HG02943 (cell line): ENCODE data around the gene CR2.
A peak's percentile ranks its signal among the peaks of the same experiment; 100 is the strongest.
"Not testable (repeated sequence)": the region's sequence is repeated elsewhere in the genome, so short reads cannot be mapped to it uniquely, and the experiment has no call there.

Experiments used
- ATAC-seq: cut with Tn5 transposase; IDR thresholded peaks from one replicate; pipeline ENCODE4 v1.9.1; 2021; ENCODE audit warnings: mild to moderate bottlenecking, low read depth, moderate library complexity; ENCODE audit not compliant: unreplicated experiment

The CR2 gene

GRCh38 chr1:207454046-207454964, at the start of gene CR2:
Gene CR2, plus strand, starts transcription at chr1:207454328. Its CDS starts 91 bp downstream, at chr1:207454419.
- ATAC-seq = peak; percentile 65

DNA sequence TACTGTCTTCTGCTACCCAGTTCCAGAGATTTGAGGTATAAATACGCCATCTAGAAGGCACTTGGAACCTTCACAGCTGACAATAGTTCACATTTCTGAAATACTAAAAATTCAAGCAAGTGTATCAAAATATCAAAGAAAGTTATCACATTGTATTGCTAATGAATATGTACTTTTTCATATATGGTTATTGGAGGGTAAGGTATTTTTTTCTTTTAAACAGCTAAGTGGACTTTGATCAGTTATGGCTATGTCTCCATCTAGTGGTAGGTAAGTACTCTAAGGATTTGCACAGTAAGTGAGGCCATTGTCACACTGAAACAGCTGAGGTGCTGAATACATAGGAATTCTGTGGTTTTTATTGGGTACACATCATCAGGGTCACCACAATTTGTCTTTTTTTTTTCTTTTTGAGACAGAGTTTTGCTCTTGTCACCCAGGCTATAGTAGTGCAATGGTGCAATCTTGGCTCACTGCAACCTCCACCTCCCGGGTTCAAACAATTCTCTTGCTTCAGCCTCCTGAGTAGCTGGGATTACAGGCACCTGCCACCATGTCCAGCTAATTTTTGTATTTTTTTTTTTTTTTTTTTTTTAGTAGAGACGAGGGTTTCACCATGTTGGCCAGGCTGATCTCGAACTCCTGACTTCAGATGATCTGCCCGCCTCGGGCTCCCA, 49.1 kb upstream of the CR2 start:
- ATAC-seq = no peak

GRCh38 chr1:207405814-207406213, 48.3 kb upstream of the CR2 start:
- no peak for ATAC-seq

- no peak for ATAC-seq
These were observed 46.4 kb upstream of the CR2 start for GRCh38 chr1:207407655-207408260.

- ATAC-seq = no peak
These were observed 41.3 kb upstream of the CR2 start for GRCh38 chr1:207412845-207413244.

DNA sequence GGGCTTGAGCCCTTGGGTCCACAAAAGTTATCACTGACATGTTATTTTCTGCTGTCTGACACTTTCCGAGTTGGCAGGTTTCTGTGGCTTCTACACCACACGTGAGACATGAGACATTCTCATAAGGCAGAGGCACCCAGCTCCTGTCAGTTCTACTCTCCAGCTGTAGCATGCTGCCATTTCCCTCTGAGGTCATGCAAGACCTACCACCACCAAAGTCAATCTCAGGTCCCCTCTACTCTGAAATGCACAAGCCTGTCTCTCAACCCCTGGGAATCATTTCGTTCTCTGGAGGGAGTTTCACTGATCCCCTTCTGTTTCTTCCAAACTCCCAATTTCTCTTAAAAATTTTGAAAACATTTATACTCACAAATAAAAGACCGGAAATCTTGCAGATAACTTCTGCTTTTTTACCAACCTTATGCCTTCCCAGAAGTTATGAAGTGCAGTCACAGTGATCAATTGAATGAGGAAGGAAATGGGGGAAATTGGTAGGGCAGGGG, 39.5 kb upstream of the CR2 start:
- ATAC-seq = peak; percentile 92

DNA sequence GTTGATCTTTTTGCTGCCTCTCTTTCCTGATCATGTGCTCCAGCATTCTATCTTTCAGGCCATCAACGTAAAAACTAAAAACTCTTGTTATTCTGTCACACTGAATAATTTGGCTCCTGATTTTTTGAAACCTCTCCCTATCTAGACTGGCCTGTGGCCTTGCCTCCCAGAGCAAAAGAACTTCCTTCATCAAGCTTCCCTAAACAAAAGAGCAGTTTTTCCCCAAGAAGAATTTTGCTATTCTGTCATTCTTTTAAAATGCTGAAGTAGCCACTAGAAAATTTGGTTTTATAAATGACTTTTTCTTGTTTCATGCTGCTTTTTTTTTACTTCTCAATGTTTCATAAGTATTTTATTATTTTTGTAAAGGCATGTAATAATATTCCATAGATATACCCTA, 37.1 kb upstream of the CR2 start:
- no peak for ATAC-seq

- no peak for ATAC-seq
These were observed 35.8 kb upstream of the CR2 start for GRCh38 chr1:207418351-207418750.

GRCh38 chr1:207420109-207420508, 34.0 kb upstream of the CR2 start:
- ATAC-seq = no peak

DNA sequence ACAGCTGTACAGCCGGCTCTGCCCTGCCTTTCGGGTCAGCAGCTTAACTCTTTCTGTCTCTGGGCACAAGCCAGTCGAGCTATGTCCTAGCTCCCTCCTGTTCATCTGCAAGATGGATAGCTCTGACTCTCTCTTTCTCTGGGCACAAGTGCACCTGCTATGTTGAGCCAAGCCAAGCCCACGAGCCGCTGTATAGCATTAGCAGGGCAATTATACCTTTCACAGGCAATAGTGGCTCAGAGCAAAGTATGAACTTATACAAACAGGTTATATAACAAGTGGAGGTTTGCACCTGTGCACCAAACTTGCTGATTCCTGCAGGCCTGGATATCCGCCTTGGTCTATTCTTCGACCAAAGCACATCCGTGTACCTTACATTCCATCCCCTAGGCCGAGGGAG, 33.0 kb upstream of the CR2 start:
- no peak for ATAC-seq

DNA sequence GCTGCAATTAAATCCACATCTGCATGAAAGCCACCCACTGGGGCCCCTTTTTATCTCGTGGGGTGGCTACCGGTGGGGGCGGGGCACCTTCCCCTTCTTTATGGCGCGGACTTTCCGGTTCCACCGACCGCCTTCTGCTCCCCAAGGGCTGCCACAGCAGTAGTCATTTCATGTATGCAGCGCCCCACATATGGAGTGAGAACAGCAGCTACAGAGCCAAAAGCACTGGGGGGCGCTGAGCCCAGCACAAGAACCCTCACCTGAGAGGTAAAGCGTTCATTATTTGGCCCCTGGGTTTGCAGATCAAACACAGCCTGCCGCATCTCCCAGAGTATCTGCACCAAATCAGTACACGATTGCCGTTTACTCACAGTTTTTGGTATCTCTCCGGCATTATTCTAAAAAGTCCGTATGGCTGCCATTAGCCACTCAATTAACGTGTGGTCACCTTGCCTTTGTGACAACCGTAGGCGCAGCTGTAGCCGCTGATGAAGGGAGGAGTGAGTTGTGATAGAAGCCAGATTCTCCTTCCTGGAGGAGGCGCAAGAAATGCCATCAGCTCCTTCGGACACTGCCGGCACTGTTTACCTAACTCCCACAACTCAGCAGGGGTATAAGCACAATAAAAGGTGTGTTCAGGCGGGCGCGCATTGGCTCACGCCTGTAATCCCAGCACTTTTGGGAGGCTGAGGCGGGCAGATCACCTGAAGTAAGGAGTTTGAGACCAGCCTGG, 30.4 kb upstream of the CR2 start:
- no peak for ATAC-seq

- ATAC-seq = no peak
These were observed 29.5 kb upstream of the CR2 start for GRCh38 chr1:207424570-207425131.

- no peak for ATAC-seq
These were observed 26.1 kb upstream of the CR2 start for GRCh38 chr1:207427832-207428585.

GRCh38 chr1:207428783-207429182, 25.3 kb upstream of the CR2 start:
- ATAC-seq = no peak

- no peak for ATAC-seq
These were observed 24.2 kb upstream of the CR2 start for GRCh38 chr1:207429963-207430362.

DNA sequence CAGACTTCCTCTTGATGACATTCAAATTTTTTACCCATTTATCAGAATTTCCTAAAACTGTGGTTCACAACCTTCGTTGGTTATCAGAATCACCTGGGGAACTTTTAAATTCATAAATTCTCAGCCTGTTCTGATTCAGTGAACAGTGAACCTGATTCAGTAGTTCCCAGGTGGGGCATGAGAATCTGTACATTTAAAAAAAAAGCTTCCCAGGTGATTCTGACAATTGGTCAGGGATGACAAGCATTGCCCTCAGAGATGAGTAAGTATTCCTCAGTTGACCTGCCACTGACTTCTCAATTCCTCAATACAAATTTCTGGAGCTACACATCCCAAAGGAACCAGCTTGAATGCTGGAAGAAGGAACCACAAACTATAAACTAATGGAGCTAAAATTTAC, 23.5 kb upstream of the CR2 start:
- ATAC-seq = no peak

GRCh38 chr1:207431508-207431907, 22.6 kb upstream of the CR2 start:
- no peak for ATAC-seq

DNA sequence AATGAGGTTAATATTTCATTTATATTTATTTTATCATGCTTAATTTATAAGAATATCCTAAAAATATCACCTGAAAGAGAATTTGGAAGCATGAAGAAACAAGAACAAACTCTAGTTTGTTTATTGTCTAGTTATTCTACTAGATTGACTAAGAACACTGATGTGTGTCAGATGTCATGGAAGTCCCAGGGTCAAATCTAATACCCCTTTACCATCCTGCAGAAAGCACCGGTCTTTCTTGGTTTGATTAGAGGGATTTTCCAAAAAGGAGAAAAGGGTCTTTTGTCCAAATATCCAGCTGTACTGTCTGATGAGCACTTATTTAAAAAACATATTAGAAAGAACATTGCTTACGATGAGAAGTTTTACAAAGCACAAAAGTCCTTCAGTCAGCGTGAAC, 20.7 kb upstream of the CR2 start:
- ATAC-seq = no peak

- ATAC-seq = not testable (repeated sequence)
These were observed 17.4 kb upstream of the CR2 start for GRCh38 chr1:207436746-207437145.

GRCh38 chr1:207440626-207441025, 13.5 kb upstream of the CR2 start:
- no peak for ATAC-seq
